ENCODE measurements around the gene PCBP2.

The PCBP2 gene

DNA sequence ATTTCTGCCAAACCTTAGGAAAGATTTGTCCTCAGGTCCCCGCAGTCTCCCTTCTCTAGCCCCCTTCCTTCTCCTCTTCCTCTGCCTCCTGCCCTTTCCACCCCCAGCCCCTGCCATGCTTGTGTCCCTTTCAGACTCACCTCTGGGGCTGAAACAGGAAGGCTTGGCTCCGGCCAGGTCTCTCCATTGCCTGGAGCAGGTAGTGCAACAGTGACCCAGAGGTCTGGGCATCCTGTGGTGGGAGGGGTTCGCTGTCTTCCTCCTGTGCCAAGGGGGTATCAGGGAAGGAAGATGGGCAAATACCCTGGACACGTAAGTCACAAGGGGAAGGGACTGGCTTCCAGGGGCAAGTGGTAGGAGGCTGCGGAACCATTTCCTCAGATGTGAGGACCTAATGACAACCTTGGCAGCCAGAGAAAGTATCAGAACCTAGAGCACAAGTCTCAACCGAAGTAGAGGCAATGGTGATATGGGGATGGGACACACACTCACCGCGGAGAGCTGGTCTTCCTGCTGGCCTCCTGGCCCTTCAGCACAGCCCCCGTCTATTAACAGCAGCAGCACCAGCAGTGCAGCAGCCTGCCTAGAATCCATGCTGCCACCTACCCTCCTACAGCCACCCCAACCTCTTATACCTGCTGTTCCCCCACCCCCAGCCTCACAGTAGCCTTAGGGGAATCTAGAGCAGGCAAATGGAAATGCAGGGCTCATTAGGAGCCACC is 55.1 kb downstream of the PCBP2 start, which contains the start of gene NPFF:
TSS of gene NPFF (minus strand) at position 604 of the 722 bp plus-strand sequence. CDS start at position 594, 10 bp downstream.
- no peak within 1 kb of the TSS for H3K4me3 ChIP-seq (ENCODE audit: low read depth in 1 of 2, low read length in 2 of 2)
- H3K36me3 ChIP-seq (ENCODE audit: insufficient read depth, low read length) = peaks cover 40% of the 10 kb centered on the region
- H3K27me3 ChIP-seq (ENCODE audit: control insufficient read depth in 1 of 2, insufficient read depth in 2 of 2, low read length in 2 of 2) = no peaks in the 10 kb centered on the region
- H3K4me1 ChIP-seq (ENCODE audit: insufficient read depth, low read length) = peaks cover 13% of the 10 kb centered on the region
- H3K9me3 ChIP-seq (ENCODE audit: low read length) = no peaks in the 10 kb centered on the region
- no peak within 1 kb of the TSS for H3K27ac ChIP-seq (ENCODE audit: low read depth, low read length)
- H3K9ac ChIP-seq (ENCODE audit: low read length) = no peak within 1 kb of the TSS

DNA sequence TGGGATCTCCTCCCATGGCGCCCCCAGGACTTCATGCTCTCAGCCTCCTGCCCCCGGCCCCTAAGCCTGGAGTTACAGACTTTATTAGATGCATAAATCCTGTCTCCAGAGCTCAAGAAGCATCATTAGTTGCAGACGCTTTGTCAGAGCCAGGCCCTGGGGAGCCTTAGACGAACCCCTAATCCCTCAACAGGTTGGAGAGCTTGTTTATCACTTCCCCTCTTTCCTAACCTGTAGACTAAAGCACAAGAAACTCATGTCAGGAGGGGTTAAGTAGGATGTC is 55.6 kb downstream of the PCBP2 start:
- Histone ChIP-seq H3K4me1 (ENCODE audit: insufficient read depth, low read length) (peaks cover 8% of the 10 kb centered on the region), H3K9me3 (ENCODE audit: low read length) (no peaks in the 10 kb centered on the region), H3K4me3 (ENCODE audit: low read depth in 1 of 2, low read length in 2 of 2) (no peak overlapping the region), H3K27me3 (ENCODE audit: control insufficient read depth in 1 of 2, insufficient read depth in 2 of 2, low read length in 2 of 2) (no peaks in the 10 kb centered on the region), H3K9ac (ENCODE audit: low read length) (no peak overlapping the region), H3K36me3 (ENCODE audit: insufficient read depth, low read length) (peaks cover 45% of the 10 kb centered on the region), H3K27ac (ENCODE audit: low read depth, low read length) (no peak overlapping the region)

DNA sequence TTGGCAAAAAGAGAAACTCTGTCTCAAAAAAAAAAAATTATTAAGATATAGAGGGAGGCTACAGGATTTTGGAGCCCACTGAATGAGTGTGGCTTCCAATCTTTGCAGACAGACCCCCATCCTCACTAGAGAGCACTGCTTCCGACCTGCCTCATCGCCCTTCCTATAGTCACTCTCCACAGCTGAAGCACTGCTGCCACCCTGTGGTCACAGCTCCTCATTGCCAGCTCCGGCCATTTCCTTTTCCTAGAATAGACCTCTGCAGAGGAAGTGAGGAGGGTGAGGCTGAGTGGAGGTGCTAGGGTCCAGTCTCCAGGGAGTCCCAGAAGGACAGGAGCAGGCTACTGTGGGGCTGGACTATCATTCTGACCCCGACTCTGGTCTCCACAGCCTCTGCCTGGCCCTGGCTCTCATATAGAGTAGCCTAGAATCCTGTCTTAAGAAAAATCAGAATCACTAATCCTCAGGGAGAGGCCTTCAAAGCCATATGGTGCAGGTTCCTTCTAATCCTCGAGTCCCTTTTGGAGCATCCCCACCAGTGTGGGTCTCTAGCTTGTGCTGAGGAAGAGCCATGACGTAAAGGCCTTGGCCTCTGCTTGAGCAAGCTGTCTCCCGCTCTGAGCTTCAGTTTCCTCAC is 56.8 kb downstream of the PCBP2 start:
- H3K27ac ChIP-seq (ENCODE audit: low read depth, low read length) = no peak overlapping the region
- H3K27me3 ChIP-seq (ENCODE audit: control insufficient read depth in 1 of 2, insufficient read depth in 2 of 2, low read length in 2 of 2) = no peaks in the 10 kb centered on the region
- H3K36me3 ChIP-seq (ENCODE audit: insufficient read depth, low read length) = peaks cover 56% of the 10 kb centered on the region
- H3K4me3 ChIP-seq (ENCODE audit: low read depth in 1 of 2, low read length in 2 of 2) = no peak overlapping the region
- H3K4me1 ChIP-seq (ENCODE audit: insufficient read depth, low read length) = peaks cover 7% of the 10 kb centered on the region
- H3K9ac ChIP-seq (ENCODE audit: low read length) = no peak overlapping the region
- H3K9me3 ChIP-seq (ENCODE audit: low read length) = no peaks in the 10 kb centered on the region

DNA sequence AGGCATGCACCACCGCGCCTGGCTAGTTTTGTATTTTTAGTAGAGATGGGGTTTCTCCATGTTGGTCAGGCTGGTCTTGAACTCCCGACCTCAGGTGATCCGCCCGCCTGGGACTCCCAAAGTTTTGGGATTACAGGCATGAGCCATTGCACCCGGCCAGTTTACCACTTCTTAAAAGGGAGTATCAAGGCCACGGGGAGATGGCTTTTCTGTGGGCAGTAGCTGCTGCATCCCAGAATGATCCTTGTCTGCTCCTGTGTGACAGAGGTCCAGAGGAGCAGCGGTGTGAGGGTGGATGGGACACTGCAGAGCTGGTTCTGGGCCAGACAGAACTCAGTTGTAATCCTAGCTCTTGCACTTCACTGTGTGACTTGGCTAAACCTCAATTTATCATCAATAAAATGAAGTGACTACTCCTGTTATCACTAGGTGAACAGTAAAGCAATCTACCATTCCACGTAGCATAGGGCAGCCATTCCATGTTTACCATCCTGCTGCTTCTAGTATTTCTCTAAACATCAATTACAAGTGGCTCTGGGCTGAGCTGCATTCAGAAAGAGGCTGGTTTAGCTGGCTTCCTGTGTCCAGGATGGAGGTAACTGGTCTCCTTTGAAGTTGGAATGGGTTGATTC is 58.4 kb downstream of the PCBP2 start:
- Histone ChIP-seq H3K4me3 (ENCODE audit: low read depth in 1 of 2, low read length in 2 of 2) (no peak overlapping the region), H3K27me3 (ENCODE audit: control insufficient read depth in 1 of 2, insufficient read depth in 2 of 2, low read length in 2 of 2) (no peaks in the 10 kb centered on the region), H3K9ac (ENCODE audit: low read length) (no peak overlapping the region), H3K9me3 (ENCODE audit: low read length) (no peaks in the 10 kb centered on the region), H3K27ac (ENCODE audit: low read depth, low read length) (no peak overlapping the region), H3K4me1 (ENCODE audit: insufficient read depth, low read length) (peaks cover 7% of the 10 kb centered on the region), H3K36me3 (ENCODE audit: insufficient read depth, low read length) (peaks cover 67% of the 10 kb centered on the region)

DNA sequence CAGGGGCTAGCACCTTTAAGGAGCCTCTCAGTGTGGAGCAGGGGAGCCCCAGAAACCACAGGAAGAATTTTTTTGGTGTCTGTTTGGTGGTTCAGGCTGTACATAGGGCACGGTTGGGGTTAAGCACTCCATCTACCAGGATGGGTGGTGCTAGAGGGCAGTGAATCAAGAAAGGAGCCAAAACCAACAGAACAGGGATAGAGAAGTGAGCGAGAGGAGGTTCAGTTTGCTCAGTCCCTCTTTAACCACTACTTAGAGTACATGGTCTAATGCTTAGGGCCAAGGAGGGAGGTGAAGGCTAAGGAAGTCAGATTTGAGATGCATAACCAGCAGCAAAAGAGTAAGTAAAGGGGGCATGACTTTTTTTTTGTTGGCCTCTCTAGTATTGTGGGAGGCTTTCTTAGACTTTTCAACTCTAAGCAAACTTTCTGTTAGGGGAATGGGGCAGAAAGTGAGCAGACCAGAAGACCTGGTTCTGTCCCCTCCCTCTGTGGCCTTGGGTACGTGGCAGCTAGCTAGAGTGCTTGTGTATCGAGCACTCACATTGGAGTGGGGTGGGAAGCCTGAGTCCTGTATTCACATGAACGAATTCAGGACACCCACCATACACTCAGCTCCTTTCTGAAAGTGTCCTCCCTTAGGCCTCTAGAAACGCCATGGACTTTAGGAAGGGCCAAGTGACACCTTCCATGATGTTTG is 62.0 kb downstream of the PCBP2 start:
- H3K27me3 ChIP-seq (ENCODE audit: control insufficient read depth in 1 of 2, insufficient read depth in 2 of 2, low read length in 2 of 2) = no peaks in the 10 kb centered on the region
- H3K4me3 ChIP-seq (ENCODE audit: low read depth in 1 of 2, low read length in 2 of 2) = no peak overlapping the region
- no peak overlapping the region for H3K9ac ChIP-seq (ENCODE audit: low read length)
- peaks cover 77% of the 10 kb centered on the region for H3K36me3 ChIP-seq (ENCODE audit: insufficient read depth, low read length)
- H3K27ac ChIP-seq (ENCODE audit: low read depth, low read length) = no peak overlapping the region
- peaks cover under 1% of the 10 kb centered on the region for H3K4me1 ChIP-seq (ENCODE audit: insufficient read depth, low read length)
- no peaks in the 10 kb centered on the region for H3K9me3 ChIP-seq (ENCODE audit: low read length)

DNA sequence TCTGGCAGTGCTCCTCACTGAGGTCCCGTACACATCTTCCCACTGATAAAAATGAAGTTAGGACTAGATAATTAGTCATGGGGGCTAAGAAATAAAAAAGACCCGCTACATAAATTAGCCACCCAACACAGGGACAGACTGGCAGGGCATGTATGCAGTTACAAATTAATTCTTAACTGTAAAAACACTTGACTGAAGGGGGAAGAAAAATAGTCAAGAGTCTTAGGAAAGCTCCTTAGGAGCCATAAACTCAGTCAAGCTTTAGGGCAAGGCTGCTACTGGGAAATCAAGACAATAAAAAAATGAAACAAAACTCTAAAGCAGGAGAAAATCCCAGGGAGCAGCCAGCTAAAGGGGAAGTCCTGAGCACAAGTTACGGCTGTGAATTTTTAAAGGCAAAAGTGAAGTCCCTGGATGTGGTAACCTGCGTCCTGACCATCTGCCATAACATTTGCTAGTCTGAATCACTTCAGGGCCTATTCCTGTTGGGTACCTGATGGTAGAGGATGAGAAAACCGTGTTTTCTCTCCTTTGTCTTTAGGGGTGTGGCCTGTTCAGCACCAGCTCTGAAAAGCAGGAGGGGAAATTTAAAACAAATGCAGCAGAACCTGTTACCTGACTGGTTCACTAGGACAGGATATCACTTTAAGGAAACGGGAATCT is 62.9 kb downstream of the PCBP2 start:
- Histone ChIP-seq H3K9me3 (ENCODE audit: low read length) (no peaks in the 10 kb centered on the region), H3K4me3 (ENCODE audit: low read depth in 1 of 2, low read length in 2 of 2) (no peak overlapping the region), H3K9ac (ENCODE audit: low read length) (no peak overlapping the region), H3K27me3 (ENCODE audit: control insufficient read depth in 1 of 2, insufficient read depth in 2 of 2, low read length in 2 of 2) (no peaks in the 10 kb centered on the region), H3K36me3 (ENCODE audit: insufficient read depth, low read length) (peaks cover 83% of the 10 kb centered on the region), H3K27ac (ENCODE audit: low read depth, low read length) (no peak overlapping the region), H3K4me1 (ENCODE audit: insufficient read depth, low read length) (no peaks in the 10 kb centered on the region)

DNA sequence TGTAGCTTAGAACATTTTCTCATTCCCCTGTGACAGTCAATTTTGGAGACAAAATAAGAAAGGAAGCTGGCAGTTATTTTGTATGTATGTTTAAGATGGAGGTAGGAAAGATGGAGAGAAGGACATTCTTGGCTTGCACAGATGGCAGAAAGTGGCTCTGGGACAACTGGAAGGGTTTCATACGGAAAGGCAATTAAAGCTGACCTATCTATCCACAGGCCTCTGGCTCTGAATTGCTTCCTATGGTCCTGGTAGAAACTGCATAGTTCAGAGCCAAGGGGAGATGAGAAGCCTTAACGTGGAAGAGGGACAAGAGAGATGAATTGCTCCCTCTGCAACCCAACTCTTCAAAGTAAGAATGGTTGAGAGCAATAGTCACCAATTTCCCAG is 63.4 kb downstream of the PCBP2 start:
- Histone ChIP-seq H3K36me3 (ENCODE audit: insufficient read depth, low read length) (peaks cover 86% of the 10 kb centered on the region), H3K9ac (ENCODE audit: low read length) (no peak overlapping the region), H3K27me3 (ENCODE audit: control insufficient read depth in 1 of 2, insufficient read depth in 2 of 2, low read length in 2 of 2) (no peaks in the 10 kb centered on the region), H3K9me3 (ENCODE audit: low read length) (no peaks in the 10 kb centered on the region), H3K4me1 (ENCODE audit: insufficient read depth, low read length) (no peaks in the 10 kb centered on the region), H3K4me3 (ENCODE audit: low read depth in 1 of 2, low read length in 2 of 2) (no peak overlapping the region), H3K27ac (ENCODE audit: low read depth, low read length) (no peak overlapping the region)

DNA sequence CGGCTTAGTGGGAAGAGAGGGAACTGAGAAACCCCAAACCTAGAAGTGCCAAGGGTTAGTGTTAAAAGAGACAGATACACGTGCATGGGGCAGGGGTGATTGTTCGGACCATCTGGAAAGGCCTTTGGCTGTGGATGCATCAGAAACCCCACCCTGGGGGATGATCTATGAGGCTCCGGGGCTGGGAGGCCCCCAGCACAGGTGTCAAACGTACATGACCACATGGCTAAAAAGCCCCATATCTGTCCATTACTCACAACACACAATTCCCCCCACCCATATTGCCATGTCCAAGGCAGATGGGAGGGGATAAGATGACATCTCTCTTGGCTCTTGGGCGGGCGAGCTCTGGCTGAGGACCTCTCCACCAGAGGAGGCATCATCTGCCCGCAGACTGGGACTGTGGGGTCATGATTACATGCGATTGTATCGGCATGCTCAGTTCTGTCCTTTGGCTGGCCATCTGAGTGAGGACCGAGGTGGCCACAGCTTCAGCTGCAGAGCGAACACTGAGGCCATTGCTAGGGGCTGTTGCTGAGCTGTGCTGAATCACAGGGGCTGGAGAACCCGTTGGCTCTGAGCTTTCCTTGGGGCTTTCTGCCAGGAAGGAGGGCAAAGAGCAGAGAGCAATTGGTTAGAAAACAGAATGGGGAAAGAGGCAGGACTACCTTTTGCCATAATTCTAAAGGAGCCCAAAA is 65.0 kb downstream of the PCBP2 start:
- Histone ChIP-seq H3K36me3 (ENCODE audit: insufficient read depth, low read length) (peaks cover 86% of the 10 kb centered on the region), H3K27ac (ENCODE audit: low read depth, low read length) (no peak overlapping the region)

DNA sequence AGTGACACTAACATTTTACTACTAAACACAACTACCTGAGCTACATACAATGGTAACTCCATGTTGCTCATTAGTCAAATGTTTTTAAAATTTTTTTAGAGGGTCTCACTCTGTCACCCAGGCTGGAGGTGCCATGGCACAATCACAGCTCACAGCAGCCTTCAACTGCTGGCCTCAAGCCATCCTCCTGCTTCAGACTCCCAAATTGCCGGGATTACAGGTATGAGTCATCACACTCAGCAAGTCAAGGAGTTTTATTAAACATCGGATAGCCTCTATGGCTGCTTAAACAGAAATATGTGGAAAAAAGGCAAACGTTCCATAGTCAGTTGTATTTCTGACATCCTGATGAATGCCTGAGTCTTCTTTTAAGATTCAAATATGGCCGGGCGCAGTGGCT is 66.5 kb downstream of the PCBP2 start:
- H3K9ac ChIP-seq (ENCODE audit: low read length) = no peak overlapping the region
- peaks cover 86% of the 10 kb centered on the region for H3K36me3 ChIP-seq (ENCODE audit: insufficient read depth, low read length)
- no peaks in the 10 kb centered on the region for H3K9me3 ChIP-seq (ENCODE audit: low read length)
- H3K4me3 ChIP-seq (ENCODE audit: low read depth in 1 of 2, low read length in 2 of 2) = no peak overlapping the region
- no peak overlapping the region for H3K27ac ChIP-seq (ENCODE audit: low read depth, low read length)
- H3K4me1 ChIP-seq (ENCODE audit: insufficient read depth, low read length) = no peaks in the 10 kb centered on the region
- H3K27me3 ChIP-seq (ENCODE audit: control insufficient read depth in 1 of 2, insufficient read depth in 2 of 2, low read length in 2 of 2) = no peaks in the 10 kb centered on the region

More for the DNA sequence above, 65.0 kb downstream of the PCBP2 start:
- H3K9me3 ChIP-seq (ENCODE audit: low read length) = no peaks in the 10 kb centered on the region
- no peak overlapping the region for H3K9ac ChIP-seq (ENCODE audit: low read length)
- no peaks in the 10 kb centered on the region for H3K4me1 ChIP-seq (ENCODE audit: insufficient read depth, low read length)
- H3K27me3 ChIP-seq (ENCODE audit: control insufficient read depth in 1 of 2, insufficient read depth in 2 of 2, low read length in 2 of 2) = no peaks in the 10 kb centered on the region
- H3K4me3 ChIP-seq (ENCODE audit: low read depth in 1 of 2, low read length in 2 of 2) = no peak overlapping the region

DNA sequence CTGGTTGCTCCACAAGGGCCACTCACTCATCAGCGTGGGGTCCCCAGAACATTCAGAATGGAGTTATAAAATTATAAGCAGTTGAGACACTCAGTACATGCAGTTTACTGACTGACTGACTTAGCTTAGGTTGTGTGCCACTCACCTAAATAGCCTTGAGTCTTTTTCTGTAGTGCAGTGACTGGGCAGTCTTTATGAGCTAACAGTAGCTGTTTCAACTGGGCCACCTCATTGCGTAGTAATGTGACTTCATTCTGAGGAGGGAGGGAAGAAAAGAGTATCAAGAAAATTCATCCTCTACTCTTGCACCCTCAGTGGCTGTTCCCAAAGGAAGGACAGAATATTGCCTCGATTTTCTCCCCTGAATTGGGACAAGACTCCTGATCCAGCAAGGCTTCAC is 71.2 kb downstream of the PCBP2 start:
- Histone ChIP-seq H3K36me3 (ENCODE audit: insufficient read depth, low read length) (peaks cover 68% of the 10 kb centered on the region), H3K27ac (ENCODE audit: low read depth, low read length) (no peak overlapping the region), H3K4me1 (ENCODE audit: insufficient read depth, low read length) (no peaks in the 10 kb centered on the region), H3K9me3 (ENCODE audit: low read length) (no peaks in the 10 kb centered on the region), H3K27me3 (ENCODE audit: control insufficient read depth in 1 of 2, insufficient read depth in 2 of 2, low read length in 2 of 2) (no peaks in the 10 kb centered on the region), H3K4me3 (ENCODE audit: low read depth in 1 of 2, low read length in 2 of 2) (no peak overlapping the region), H3K9ac (ENCODE audit: low read length) (no peak overlapping the region)

DNA sequence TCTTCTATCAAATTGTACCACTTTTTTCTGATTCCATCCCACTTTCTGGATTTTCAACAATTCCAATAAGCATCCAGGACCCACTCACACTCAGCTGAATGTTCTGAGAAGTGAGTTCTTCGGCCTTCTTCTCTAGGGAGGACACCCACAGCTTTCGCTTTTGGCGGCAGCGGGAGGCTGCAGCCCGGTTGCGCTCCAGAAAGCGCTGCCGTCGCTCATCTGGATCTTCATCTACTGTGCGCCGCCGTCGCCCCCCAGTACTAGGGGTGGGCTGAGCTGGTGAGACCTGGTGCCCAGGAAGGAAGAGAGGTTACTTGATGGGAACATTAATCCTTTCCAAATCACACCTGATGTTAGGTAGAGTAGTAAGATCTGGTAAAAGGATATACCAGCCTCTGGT is 72.6 kb downstream of the PCBP2 start:
- Histone ChIP-seq H3K9me3 (ENCODE audit: low read length) (no peaks in the 10 kb centered on the region), H3K4me3 (ENCODE audit: low read depth in 1 of 2, low read length in 2 of 2) (no peak overlapping the region), H3K4me1 (ENCODE audit: insufficient read depth, low read length) (no peaks in the 10 kb centered on the region), H3K27me3 (ENCODE audit: control insufficient read depth in 1 of 2, insufficient read depth in 2 of 2, low read length in 2 of 2) (no peaks in the 10 kb centered on the region), H3K9ac (ENCODE audit: low read length) (no peak overlapping the region), H3K36me3 (ENCODE audit: insufficient read depth, low read length) (peaks cover 58% of the 10 kb centered on the region), H3K27ac (ENCODE audit: low read depth, low read length) (no peak overlapping the region)

Measured in muscle layer of colon (tissue), 2 donors.